HepG2 (cell line): ENCODE measurements around the gene FRMD4B.

Experiments used
- CTCF ChIP-seq: sonication (generic); formaldehyde crosslinking; IDR thresholded peaks from 2 replicates; pipeline ENCODE4 v1.5.0; 2020; ENCODE audit warnings: mild to moderate bottlenecking, missing genetic modification reagents, moderate library complexity
- EZH2 ChIP-seq: conservative IDR thresholded peaks from 2 replicates; pipeline ENCODE4 v1.6.1; 2012; ENCODE audit warnings: mild to moderate bottlenecking, low read depth, low read length, moderate library complexity
- HDAC2 ChIP-seq: sonication (generic); formaldehyde crosslinking; IDR thresholded peaks from 2 replicates; pipeline ENCODE4 v1.4.0; 2020; ENCODE audit warnings: missing genetic modification reagents
- HDAC6 ChIP-seq: fragments of 200-600 bp; sonication (generic); IDR thresholded peaks from 2 replicates; pipeline ENCODE4 v1.7.0; 2017; ENCODE audit warnings: mild to moderate bottlenecking, antibody characterized with exemption, low read length, low read depth
- POLR2AphosphoS5 ChIP-seq: IDR thresholded peaks from 2 replicates; pipeline ENCODE4 v1.6.1; 2012; ENCODE audit warnings: low read depth, low read length
- TCF7 ChIP-seq: sonication (generic); IDR thresholded peaks from 2 replicates; pipeline ENCODE4 v1.6.1; 2016; ENCODE audit warnings: antibody characterized with exemption, low read depth
- UBTF ChIP-seq: sonication (generic); formaldehyde crosslinking; IDR thresholded peaks from 2 replicates; pipeline ENCODE4 v1.4.0; 2020; ENCODE audit warnings: mild to moderate bottlenecking, missing genetic modification reagents
- ZNF205 ChIP-seq: IDR thresholded peaks from 2 replicates; pipeline ENCODE4 v1.6.1; 2018; ENCODE audit warnings: missing biosample characterization, missing genetic modification reagents
- ZNF7 ChIP-seq: IDR thresholded peaks from 2 replicates; pipeline ENCODE4 v1.6.1; 2016; ENCODE audit warnings: missing biosample characterization, missing genetic modification reagents

GRCh38 chr3:69305011-69305410 is 80.9 kb downstream of the FRMD4B start:
- no peak for TF ChIP-seq HDAC2 (CRISPR knock-in tag)
- TF ChIP-seq HDAC6 = no peak
- no peak for TF ChIP-seq CTCF (CRISPR knock-in tag)
- TF ChIP-seq TCF7 = no peak
- TF ChIP-seq ZNF205 = no peak
- no peak for TF ChIP-seq ZNF7 (CRISPR knock-in tag)
- no peak for TF ChIP-seq UBTF
- TF ChIP-seq POLR2AphosphoS5 = no peak
- TF ChIP-seq EZH2 = no peak
